MM.1S (cell line): ENCODE results near the gene OR4D1.

Experiments
- CTCF ChIP-seq: fragments of 300-600 bp; sonication (generic); IDR thresholded peaks from 2 replicates; pipeline ENCODE4 v1.5.1; 2016; ENCODE audit warnings: antibody characterized with exemption, low read length, mixed read lengths
- EZH2 ChIP-seq: fragments of 300-600 bp; sonication (generic); optimal IDR thresholded peaks from 2 replicates; pipeline ENCODE3; 2017; ENCODE audit warnings: low read depth, mild to moderate bottlenecking, antibody characterized with exemption, low read length, mixed read lengths
- EZH2phosphoT487 ChIP-seq: fragments of 300-600 bp; sonication (generic); IDR thresholded peaks from 2 replicates; pipeline ENCODE4 v1.6.1; 2018; ENCODE audit warnings: antibody characterized with exemption, low read length

GRCh38 chr17:58153671-58154070, 5.5 kb downstream of the OR4D1 start:
- TF ChIP-seq EZH2phosphoT487, result no peak
- no peak for TF ChIP-seq EZH2
- no peak for TF ChIP-seq CTCF
